Measurements from ENCODE around the gene RAB6B. TPM values are rescaled to one million over a fixed set of nuclear protein-coding genes. Genes with fewer than 3 reads are reported as not detected.

RAB6B gene
- total RNA-seq, 1 donor from 2014 or later: 25.7 TPM

DNA sequence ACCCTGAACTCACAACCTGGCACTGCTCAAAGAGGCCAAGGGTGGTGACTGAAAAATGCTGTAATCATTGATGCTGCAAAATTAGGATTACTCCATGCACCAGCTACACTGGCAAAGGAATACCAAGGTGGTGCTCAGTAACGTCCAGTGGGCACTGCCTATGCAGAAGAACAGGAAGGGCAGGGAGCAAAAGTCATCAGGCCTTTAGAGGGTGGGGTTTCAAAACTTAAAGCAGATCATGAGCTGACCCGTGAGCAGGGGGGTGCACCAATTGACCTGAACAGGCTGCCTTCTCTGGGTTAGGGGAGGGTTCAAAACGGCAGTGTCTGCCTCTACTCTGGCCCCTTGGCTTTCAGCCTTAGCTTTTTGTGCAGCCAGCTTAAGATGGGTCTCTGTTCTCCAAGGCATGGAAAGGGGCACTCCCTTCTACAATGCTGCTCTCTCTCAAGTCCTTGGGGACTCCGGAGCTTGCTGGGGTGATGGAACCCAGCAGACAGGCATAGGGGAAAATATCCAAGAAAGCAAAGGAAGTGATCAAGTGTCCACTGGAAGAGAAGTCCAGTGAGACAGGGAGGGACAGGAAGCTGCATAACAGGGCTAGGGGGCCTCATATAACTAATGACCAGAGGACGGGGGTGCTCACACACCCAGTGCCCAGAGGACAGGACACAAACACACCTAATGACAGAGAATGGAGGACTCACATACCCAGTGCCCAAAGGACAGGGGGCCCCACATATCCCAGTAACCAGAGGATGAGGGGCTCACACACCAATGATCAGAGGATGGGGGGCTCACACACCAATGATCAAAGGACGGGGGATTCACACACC lies 11.4 kb downstream of the RAB6B start:
- TF ChIP-seq, protein P1, sequence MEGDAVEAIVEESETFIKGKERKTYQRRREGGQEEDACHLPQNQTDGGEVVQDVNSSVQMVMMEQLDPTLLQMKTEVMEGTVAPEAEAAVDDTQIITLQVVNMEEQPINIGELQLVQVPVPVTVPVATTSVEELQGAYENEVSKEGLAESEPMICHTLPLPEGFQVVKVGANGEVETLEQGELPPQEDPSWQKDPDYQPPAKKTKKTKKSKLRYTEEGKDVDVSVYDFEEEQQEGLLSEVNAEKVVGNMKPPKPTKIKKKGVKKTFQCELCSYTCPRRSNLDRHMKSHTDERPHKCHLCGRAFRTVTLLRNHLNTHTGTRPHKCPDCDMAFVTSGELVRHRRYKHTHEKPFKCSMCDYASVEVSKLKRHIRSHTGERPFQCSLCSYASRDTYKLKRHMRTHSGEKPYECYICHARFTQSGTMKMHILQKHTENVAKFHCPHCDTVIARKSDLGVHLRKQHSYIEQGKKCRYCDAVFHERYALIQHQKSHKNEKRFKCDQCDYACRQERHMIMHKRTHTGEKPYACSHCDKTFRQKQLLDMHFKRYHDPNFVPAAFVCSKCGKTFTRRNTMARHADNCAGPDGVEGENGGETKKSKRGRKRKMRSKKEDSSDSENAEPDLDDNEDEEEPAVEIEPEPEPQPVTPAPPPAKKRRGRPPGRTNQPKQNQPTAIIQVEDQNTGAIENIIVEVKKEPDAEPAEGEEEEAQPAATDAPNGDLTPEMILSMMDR (IDR thresholded peaks at IDR 0.05): no peak
- no peaks in the 10 kb centered on the region for H3K27me3 Mint-ChIP-seq (ENCODE audit: low read depth)
- H3K9me3 Mint-ChIP-seq (ENCODE audit: low read depth): no peaks in the 10 kb centered on the region
- no peaks in the 10 kb centered on the region for H3K4me1 Mint-ChIP-seq (ENCODE audit: low read depth)
- H3K4me3 Mint-ChIP-seq (ENCODE audit: unreplicated experiment): no peak overlapping the region
- H3K36me3 Mint-ChIP-seq (ENCODE audit: low read depth): peaks cover 2% of the 10 kb centered on the region
- H3K27ac Mint-ChIP-seq (ENCODE audit: unreplicated experiment): no peak overlapping the region
- no peak for DNase-seq (ENCODE audit: low spot score)

DNA sequence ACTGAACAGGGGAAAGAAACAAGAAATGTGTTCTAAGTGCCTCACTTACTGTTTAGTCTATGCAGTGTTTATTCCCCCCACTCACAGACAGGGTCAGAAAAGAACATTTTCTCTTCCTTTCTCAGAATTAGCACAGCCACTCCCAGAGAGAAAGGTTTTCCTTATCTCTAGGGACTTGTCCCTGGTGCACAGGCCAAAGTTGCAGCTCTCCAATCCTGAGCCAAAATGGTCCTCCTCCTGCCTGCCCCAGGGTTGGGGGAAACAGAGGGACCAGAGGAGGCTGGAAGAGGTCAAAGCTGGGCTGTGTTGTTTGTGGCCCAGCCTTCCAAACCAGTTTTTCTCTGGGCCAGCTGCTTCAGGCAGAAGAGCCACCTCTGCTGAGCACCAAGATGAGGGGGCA lies 12.0 kb downstream of the RAB6B start:
- no peak for DNase-seq (ENCODE audit: low spot score)
- Mint-ChIP-seq H3K9me3 (ENCODE audit: low read depth) (peaks cover 4% of the 10 kb centered on the region), H3K36me3 (ENCODE audit: low read depth) (peaks cover 2% of the 10 kb centered on the region), H3K4me3 (ENCODE audit: unreplicated experiment) (no peak overlapping the region), H3K27me3 (ENCODE audit: low read depth) (no peaks in the 10 kb centered on the region), H3K4me1 (ENCODE audit: low read depth) (no peaks in the 10 kb centered on the region), H3K27ac (ENCODE audit: unreplicated experiment) (no peak overlapping the region)
- TF ChIP-seq, protein P1 (IDR thresholded peaks at IDR 0.05): no peak

DNA sequence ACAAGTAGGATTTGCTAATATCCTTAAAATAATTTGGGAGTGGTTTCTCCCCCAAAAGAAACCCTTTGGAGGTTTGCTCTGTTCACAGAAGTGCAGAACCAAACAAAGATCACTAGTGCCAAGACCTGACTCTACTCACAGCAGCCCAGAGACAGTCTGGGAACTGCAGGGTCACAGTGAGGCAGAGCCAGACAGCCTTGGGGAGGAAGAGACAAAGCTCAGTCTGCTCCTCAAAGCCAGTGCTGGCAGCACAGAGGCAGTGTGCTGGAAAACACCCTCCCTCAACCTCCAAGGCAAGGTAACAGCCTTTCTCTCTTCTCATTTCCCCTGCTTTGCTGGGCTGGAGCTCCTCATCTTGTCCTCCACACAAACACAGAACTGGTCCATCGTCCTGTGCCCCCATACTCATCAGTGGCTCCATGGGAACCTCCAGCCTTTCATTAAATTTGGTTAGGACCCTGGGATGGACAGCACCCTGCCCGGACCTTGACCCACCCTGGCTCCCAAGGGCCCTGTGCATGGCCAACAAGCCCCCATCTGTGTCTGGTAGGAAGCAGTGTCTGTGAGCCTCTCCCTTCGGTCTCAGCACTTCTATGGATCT lies 12.6 kb downstream of the RAB6B start:
- no peak overlapping the region for H3K4me3 Mint-ChIP-seq (ENCODE audit: unreplicated experiment)

DNA sequence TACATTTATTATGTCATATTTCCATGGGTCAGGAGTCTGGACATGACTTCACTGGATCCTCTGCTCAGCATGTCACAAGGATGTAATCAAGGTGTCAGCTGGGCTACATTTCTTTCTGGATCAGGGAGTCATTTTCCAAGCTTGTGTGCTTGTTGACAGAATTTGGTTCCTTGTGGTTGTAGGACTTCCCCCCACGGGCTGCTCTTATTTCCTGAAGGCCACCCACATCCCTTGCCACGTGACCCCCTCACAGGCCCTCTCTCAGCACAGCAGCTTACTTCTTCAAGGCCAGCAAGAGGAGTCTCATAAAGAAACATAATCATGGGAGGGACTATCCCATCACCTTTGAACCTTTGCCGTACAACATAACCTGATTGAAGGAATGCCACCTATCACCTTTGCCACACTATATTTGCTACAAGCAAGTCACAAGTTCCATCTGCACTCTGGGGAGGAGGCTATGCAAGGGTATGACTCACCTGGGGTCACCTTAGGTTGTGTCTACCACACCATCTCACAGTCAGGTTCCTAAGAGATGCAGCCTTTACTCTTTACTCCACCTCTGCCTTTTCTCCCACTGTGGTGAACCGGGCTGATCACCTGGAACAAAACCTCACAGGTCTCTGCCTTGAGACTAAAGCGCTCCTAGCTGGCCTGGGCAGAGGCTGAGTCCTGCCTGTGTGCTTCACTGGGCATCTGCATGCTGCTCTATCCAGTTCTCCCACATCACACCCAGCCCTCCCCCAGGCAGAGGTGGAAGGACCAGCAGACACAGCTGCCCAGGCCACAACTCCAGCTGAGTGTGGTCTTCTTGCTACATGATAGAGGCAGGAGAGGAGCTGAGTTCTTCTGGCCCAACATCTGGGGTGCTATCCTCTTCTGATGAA lies 13.5 kb downstream of the RAB6B start:
- Mint-ChIP-seq H3K4me1 (ENCODE audit: low read depth) (no peaks in the 10 kb centered on the region), H3K27ac (ENCODE audit: unreplicated experiment) (no peak overlapping the region), H3K36me3 (ENCODE audit: low read depth) (peaks cover 8% of the 10 kb centered on the region), H3K4me3 (ENCODE audit: unreplicated experiment) (no peak overlapping the region), H3K9me3 (ENCODE audit: low read depth) (peaks cover 13% of the 10 kb centered on the region), H3K27me3 (ENCODE audit: low read depth) (no peaks in the 10 kb centered on the region)
- no peak for DNase-seq (ENCODE audit: low spot score)
- TF ChIP-seq, protein P1 (IDR thresholded peaks at IDR 0.05): no peak

More for the DNA sequence above, 12.6 kb downstream of the RAB6B start:
- DNase-seq (ENCODE audit: low spot score): no peak
- peaks cover 10% of the 10 kb centered on the region for H3K9me3 Mint-ChIP-seq (ENCODE audit: low read depth)
- no peak overlapping the region for H3K27ac Mint-ChIP-seq (ENCODE audit: unreplicated experiment)
- H3K4me1 Mint-ChIP-seq (ENCODE audit: low read depth): no peaks in the 10 kb centered on the region
- TF ChIP-seq, protein P1 (IDR thresholded peaks at IDR 0.05): no peak
- H3K27me3 Mint-ChIP-seq (ENCODE audit: low read depth): no peaks in the 10 kb centered on the region
- peaks cover 5% of the 10 kb centered on the region for H3K36me3 Mint-ChIP-seq (ENCODE audit: low read depth)

DNA sequence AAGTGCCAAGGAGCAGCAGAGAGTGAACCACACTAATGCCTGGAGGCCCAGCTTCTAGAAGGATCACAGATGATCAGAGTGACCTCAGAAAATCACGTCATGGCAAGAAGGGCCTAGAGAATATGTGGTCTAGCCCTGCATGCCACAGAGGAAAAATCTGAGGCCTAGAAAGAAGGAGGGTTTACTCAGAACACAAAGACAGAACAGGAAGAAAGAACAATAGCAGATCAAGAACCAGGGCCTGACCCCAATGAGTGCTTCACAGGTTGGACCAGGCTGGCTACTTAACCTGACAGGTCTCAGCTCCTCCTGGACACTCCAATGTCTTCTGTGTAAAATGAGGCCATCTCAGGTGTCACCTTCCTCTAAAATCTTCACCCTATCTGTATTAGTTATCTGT lies 14.2 kb downstream of the RAB6B start:
- Mint-ChIP-seq H3K9me3 (ENCODE audit: low read depth) (peaks cover 13% of the 10 kb centered on the region), H3K27ac (ENCODE audit: unreplicated experiment) (no peak overlapping the region), H3K27me3 (ENCODE audit: low read depth) (no peaks in the 10 kb centered on the region), H3K36me3 (ENCODE audit: low read depth) (peaks cover 8% of the 10 kb centered on the region), H3K4me3 (ENCODE audit: unreplicated experiment) (no peak overlapping the region), H3K4me1 (ENCODE audit: low read depth) (no peaks in the 10 kb centered on the region)
- DNase-seq (ENCODE audit: low spot score): no peak
- TF ChIP-seq, protein P1 (IDR thresholded peaks at IDR 0.05): no peak
